Measurements from ENCODE around the gene GPHN.
"Not testable (repeated sequence)": the region's sequence is repeated elsewhere in the genome, so short reads cannot be mapped to it uniquely, and the experiment has no call there.

Gene GPHN

GRCh38 chr14:67016856-67017255 is 508.9 kb downstream of the GPHN start:
- in situ Hi-C loops (cut with HindIII; ENCODE audit: low sequenced_read_pairs): no loop called here

GRCh38 chr14:67018720-67019119 is 510.8 kb downstream of the GPHN start:
- in situ Hi-C loops (cut with HindIII; ENCODE audit: low sequenced_read_pairs): no loop called here

GRCh38 chr14:67019796-67020195 is 511.8 kb downstream of the GPHN start:
- in situ Hi-C loops (cut with HindIII; ENCODE audit: low sequenced_read_pairs): no loop called here

- in situ Hi-C loops (cut with HindIII; ENCODE audit: low sequenced_read_pairs): no loop called here
Measured at GRCh38 chr14:67031920-67032774, 524.2 kb downstream of the GPHN start.

- in situ Hi-C loops (cut with HindIII; ENCODE audit: low sequenced_read_pairs): no loop called here
Measured at GRCh38 chr14:67045440-67045839, 537.5 kb downstream of the GPHN start.

GRCh38 chr14:67050896-67051295 is 542.9 kb downstream of the GPHN start:
- in situ Hi-C loops (cut with HindIII; ENCODE audit: low sequenced_read_pairs): no loop called here

- in situ Hi-C loops (cut with HindIII; ENCODE audit: low sequenced_read_pairs): no loop called here
Measured at GRCh38 chr14:67056684-67057083, 548.7 kb downstream of the GPHN start.

- in situ Hi-C loops (cut with HindIII; ENCODE audit: low sequenced_read_pairs): no loop called here
Measured at GRCh38 chr14:67059596-67059995, 551.6 kb downstream of the GPHN start.

- in situ Hi-C loops (cut with HindIII; ENCODE audit: low sequenced_read_pairs): no loop called here
Measured at GRCh38 chr14:67060546-67060945, 552.6 kb downstream of the GPHN start.

- in situ Hi-C loops (cut with HindIII; ENCODE audit: low sequenced_read_pairs): not testable (repeated sequence)
Measured at GRCh38 chr14:67067070-67067814, 559.3 kb downstream of the GPHN start.

- in situ Hi-C loops (cut with HindIII; ENCODE audit: low sequenced_read_pairs): no loop called here
Measured at GRCh38 chr14:67068251-67068650, 560.3 kb downstream of the GPHN start.

GRCh38 chr14:67071506-67071905 is 563.6 kb downstream of the GPHN start:
- in situ Hi-C loops (cut with HindIII; ENCODE audit: low sequenced_read_pairs): no loop called here

GRCh38 chr14:67077921-67078320 is 570.0 kb downstream of the GPHN start:
- in situ Hi-C loops (cut with HindIII; ENCODE audit: low sequenced_read_pairs): no loop called here

GRCh38 chr14:67079846-67080245 is 571.9 kb downstream of the GPHN start:
- in situ Hi-C loops (cut with HindIII; ENCODE audit: low sequenced_read_pairs): no loop called here

GRCh38 chr14:67108230-67108629 is 600.3 kb downstream of the GPHN start:
- in situ Hi-C loops (cut with HindIII; ENCODE audit: low sequenced_read_pairs): no loop called here

GRCh38 chr14:67111022-67111421 is 603.1 kb downstream of the GPHN start:
- in situ Hi-C loops (cut with HindIII; ENCODE audit: low sequenced_read_pairs): no loop called here

GRCh38 chr14:67112344-67112743 is 604.4 kb downstream of the GPHN start:
- in situ Hi-C loops (cut with HindIII; ENCODE audit: low sequenced_read_pairs): no loop called here

GRCh38 chr14:67127174-67127573 is 619.2 kb downstream of the GPHN start:
- in situ Hi-C loops (cut with HindIII; ENCODE audit: low sequenced_read_pairs): no loop called here

GRCh38 chr14:67129768-67130167 is 621.8 kb downstream of the GPHN start:
- in situ Hi-C loops (cut with HindIII; ENCODE audit: low sequenced_read_pairs): no loop called here

- in situ Hi-C loops (cut with HindIII; ENCODE audit: low sequenced_read_pairs): no loop called here
Measured at GRCh38 chr14:67131691-67132090, 623.7 kb downstream of the GPHN start.

GRCh38 chr14:67133144-67133543 is 625.2 kb downstream of the GPHN start:
- in situ Hi-C loops (cut with HindIII; ENCODE audit: low sequenced_read_pairs): no loop called here

Data from DLD1 (cell line).